Prostate gland (tissue), 2 donors: Measurements from ENCODE around the gene ZNF516. TPM values are rescaled to one million over a fixed set of nuclear protein-coding genes. Genes with fewer than 3 reads are reported as not detected.
"Not testable (repeated sequence)": the region's sequence is repeated elsewhere in the genome, so short reads cannot be mapped to it uniquely, and the experiment has no call there.

Experiments used
- DNase-seq: peaks from one replicate; pipeline ENCODE4 v3.0.0-alpha.2; 2019; ENCODE audit warnings: low spot score
- H3K27ac ChIP-seq, 2 donors: fragments of 200-600 bp; sonication (generic); 2 replicates each; pipeline ENCODE4 v1.5.1; 2017 to 2019
- H3K27me3 ChIP-seq: fragments of 200-600 bp; sonication (generic); replicated peaks from 2 replicates; pipeline ENCODE4 v1.5.1; 2019; ENCODE audit not compliant: insufficient read depth
- H3K36me3 ChIP-seq, 2 donors: fragments of 200-600 bp; sonication (generic); 1 replicate in 1 of 2; 2 replicates in 1 of 2; pipeline versions ENCODE4 v1.5.1 to v1.8.1; 2017 to 2019
- H3K4me1 ChIP-seq: fragments of 200-600 bp; sonication (generic); replicated peaks from 2 replicates; pipeline ENCODE4 v1.5.1; 2019
- H3K4me3 ChIP-seq, 2 donors: fragments of 200-600 bp; sonication (generic); 2 replicates each; pipeline ENCODE4 v1.5.1; 2017 to 2019
- H3K9me3 ChIP-seq: fragments of 200-600 bp; sonication (generic); 2 replicates; pipeline ENCODE4 v1.5.1; 2017
- POLR2A ChIP-seq: fragments of 450-650 bp; IDR thresholded peaks from one replicate; pipeline ENCODE4 v1.6.1; 2016; ENCODE audit warnings: antibody characterized with exemption, mild to moderate bottlenecking
- POLR2AphosphoS5 ChIP-seq: sonication (generic); formaldehyde crosslinking; IDR thresholded peaks from one replicate; pipeline ENCODE4 v1.6.1; 2017; ENCODE audit warnings: antibody characterized with exemption
- WGBS: methylation state at CpG from one replicate; pipeline ENCODE4 v1.1.5; 2018; 5-methylcytosine and 5-hydroxymethylcytosine counted together
- intact Hi-C: fragments of 100-400 bp; cut with DNase I; formaldehyde crosslinking; loops from one replicate; pipeline ENCODE4 v1.14.2; 2022
- total RNA-seq, 2 donors: library from RNA; depleted of rRNA; stranded (reverse); fragments of >200 nt; gene quantifications; one replicate each; pipeline ENCODE4 v1.1.0, GENCODE V29; 2016
- TF ChIP-seq, protein P1 (sequence below), 4 experiments: fragments of 200-600 bp in 2 of 4; fragments of 450-650 bp in 2 of 4; sonication (generic) in 2 of 4; IDR thresholded peaks; 1 replicate in 3 of 4; 2 replicates in 1 of 4; pipeline ENCODE4 v1.5.1; 2016 to 2019; ENCODE audit warnings: antibody characterized with exemption in 4 of 4, mild to moderate bottlenecking in 2 of 4, moderate library complexity in 2 of 4

Gene ZNF516
- total RNA-seq, 2 donors from 2014 or later, result 25.0 to 158 TPM

GRCh38 chr18:76475450-76476194 is 19.4 kb downstream of the ZNF516 start:
- TF ChIP-seq POLR2A (no peak), POLR2AphosphoS5 (no peak)
- TF ChIP-seq, protein P1, sequence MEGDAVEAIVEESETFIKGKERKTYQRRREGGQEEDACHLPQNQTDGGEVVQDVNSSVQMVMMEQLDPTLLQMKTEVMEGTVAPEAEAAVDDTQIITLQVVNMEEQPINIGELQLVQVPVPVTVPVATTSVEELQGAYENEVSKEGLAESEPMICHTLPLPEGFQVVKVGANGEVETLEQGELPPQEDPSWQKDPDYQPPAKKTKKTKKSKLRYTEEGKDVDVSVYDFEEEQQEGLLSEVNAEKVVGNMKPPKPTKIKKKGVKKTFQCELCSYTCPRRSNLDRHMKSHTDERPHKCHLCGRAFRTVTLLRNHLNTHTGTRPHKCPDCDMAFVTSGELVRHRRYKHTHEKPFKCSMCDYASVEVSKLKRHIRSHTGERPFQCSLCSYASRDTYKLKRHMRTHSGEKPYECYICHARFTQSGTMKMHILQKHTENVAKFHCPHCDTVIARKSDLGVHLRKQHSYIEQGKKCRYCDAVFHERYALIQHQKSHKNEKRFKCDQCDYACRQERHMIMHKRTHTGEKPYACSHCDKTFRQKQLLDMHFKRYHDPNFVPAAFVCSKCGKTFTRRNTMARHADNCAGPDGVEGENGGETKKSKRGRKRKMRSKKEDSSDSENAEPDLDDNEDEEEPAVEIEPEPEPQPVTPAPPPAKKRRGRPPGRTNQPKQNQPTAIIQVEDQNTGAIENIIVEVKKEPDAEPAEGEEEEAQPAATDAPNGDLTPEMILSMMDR (IDR thresholded peaks at IDR 0.05), result peak in 1 of 4 experiments; percentile 37
- Histone ChIP-seq H3K4me3 (no peak overlapping the region), H3K36me3 (no peaks in the 10 kb centered on the region), H3K9me3 (no peaks in the 10 kb centered on the region), H3K27ac (peak overlapping the region in 1 of 2 donors; percentile 41), H3K27me3 (no peaks in the 10 kb centered on the region), H3K4me1 (no peaks in the 10 kb centered on the region)
- intact Hi-C loops, result no loop called here
- 60% methylated on average over 12 of the region's 12 CpGs for WGBS
- no peak for DNase-seq

DNA sequence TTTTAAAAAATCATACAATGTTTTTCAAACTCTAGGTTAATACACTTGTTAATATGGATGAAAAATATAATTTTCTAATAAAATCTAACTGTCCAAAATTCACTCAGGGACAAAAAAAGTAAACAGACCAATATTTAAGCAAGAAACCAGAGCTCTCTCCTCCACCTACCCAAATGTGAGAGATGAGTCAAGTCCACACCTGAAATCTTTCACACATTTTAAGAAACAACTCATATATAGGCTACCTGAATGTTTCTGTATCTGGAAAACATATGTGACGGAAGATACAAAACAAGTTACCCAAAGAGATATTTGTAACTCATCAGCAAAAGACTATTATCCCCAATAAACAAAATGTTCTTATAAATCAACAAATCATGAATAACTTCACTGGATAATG is 20.2 kb downstream of the ZNF516 start:
- H3K4me1 ChIP-seq, result no peaks in the 10 kb centered on the region
- WGBS, result 69% methylated on average over 1 of the region's 1 CpG
- no peak overlapping the region for H3K27ac ChIP-seq
- DNase-seq, result no peak
- no peak for TF ChIP-seq POLR2A
- TF ChIP-seq, protein P1 (IDR thresholded peaks at IDR 0.05), result no peak
- no peaks in the 10 kb centered on the region for H3K9me3 ChIP-seq
- no peak overlapping the region for H3K4me3 ChIP-seq
- intact Hi-C loops, result no loop called here
- no peaks in the 10 kb centered on the region for H3K27me3 ChIP-seq
- no peaks in the 10 kb centered on the region for H3K36me3 ChIP-seq

DNA sequence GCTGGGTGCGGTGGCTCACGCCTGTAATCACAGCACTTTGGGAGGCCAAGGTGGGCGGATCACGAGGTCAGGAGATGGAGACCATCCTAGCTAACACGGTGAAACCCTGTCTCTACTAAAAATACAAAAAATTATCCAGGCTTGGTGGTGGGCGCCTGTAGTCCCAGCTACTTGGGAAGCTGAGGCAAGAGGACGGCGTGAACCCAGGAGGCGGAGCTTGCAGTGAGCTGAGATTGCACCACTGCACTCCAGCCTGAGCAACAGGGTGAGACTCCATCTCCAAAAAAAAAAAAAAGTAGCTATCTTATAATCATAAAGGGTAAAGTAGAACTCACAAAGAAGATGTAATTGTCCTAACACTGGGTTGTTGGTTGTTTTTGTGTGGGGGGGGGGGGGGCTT is 21.5 kb downstream of the ZNF516 start:
- H3K4me3 ChIP-seq, H3K9me3 ChIP-seq, DNase-seq, H3K27me3 ChIP-seq, intact Hi-C loops, H3K4me1 ChIP-seq, H3K27ac ChIP-seq, H3K36me3 ChIP-seq: not testable (repeated sequence)
- WGBS, result 90% methylated on average over 9 of the region's 9 CpGs

- no peaks in the 10 kb centered on the region for H3K27me3 ChIP-seq
- 92% methylated on average over 3 of the region's 3 CpGs for WGBS
- no peaks in the 10 kb centered on the region for H3K9me3 ChIP-seq
- TF ChIP-seq, protein P1 (IDR thresholded peaks at IDR 0.05), result no peak
- TF ChIP-seq POLR2AphosphoS5, result no peak
- no peak for TF ChIP-seq POLR2A
- intact Hi-C loops, result no loop called here
- no peak overlapping the region for H3K27ac ChIP-seq
- no peaks in the 10 kb centered on the region for H3K4me1 ChIP-seq
- H3K4me3 ChIP-seq, result no peak overlapping the region
- DNase-seq, result no peak
- no peaks in the 10 kb centered on the region for H3K36me3 ChIP-seq
Measured at GRCh38 chr18:76472829-76473228, 22.2 kb downstream of the ZNF516 start.

GRCh38 chr18:76471593-76471992 is 23.4 kb downstream of the ZNF516 start:
- H3K4me1 ChIP-seq, result no peaks in the 10 kb centered on the region
- no peak overlapping the region for H3K27ac ChIP-seq
- 86% methylated on average over 12 of the region's 12 CpGs for WGBS
- no peaks in the 10 kb centered on the region for H3K9me3 ChIP-seq
- intact Hi-C loops, result no loop called here
- no peaks in the 10 kb centered on the region for H3K27me3 ChIP-seq
- H3K36me3 ChIP-seq, result no peaks in the 10 kb centered on the region
- no peak overlapping the region for H3K4me3 ChIP-seq
- no peak for DNase-seq
- no peak for TF ChIP-seq POLR2AphosphoS5
- TF ChIP-seq, protein P1 (IDR thresholded peaks at IDR 0.05), result no peak
- no peak for TF ChIP-seq POLR2A
